Nephron progenitor cell (in vitro differentiated cells): ENCODE data around the gene OR5K3.
A peak's percentile ranks its signal among the peaks of the same experiment; 100 is the strongest.

Experiments
- DNase-seq: peaks from one replicate; pipeline ENCODE4 v3.0.0; 2021
- H3K27ac Mint-ChIP-seq: 2 replicates; pipeline ENCODE4 v1.8.0; 2021; ENCODE audit warnings: mild to moderate bottlenecking, moderate library complexity, mixed read lengths
- H3K27me3 Mint-ChIP-seq: 2 replicates; pipeline ENCODE4 v1.8.0; 2021; ENCODE audit warnings: mild to moderate bottlenecking, low read depth, mixed read lengths; ENCODE audit not compliant: poor library complexity
- H3K36me3 Mint-ChIP-seq: 2 replicates; pipeline ENCODE4 v1.8.0; 2021; ENCODE audit warnings: low read depth, mixed read lengths
- H3K4me1 Mint-ChIP-seq: 2 replicates; pipeline ENCODE4 v1.8.0; 2021; ENCODE audit warnings: mixed read lengths
- H3K4me3 Mint-ChIP-seq: 2 replicates; pipeline ENCODE4 v1.8.0; 2021; ENCODE audit warnings: mild to moderate bottlenecking, moderate library complexity, mixed read lengths
- H3K9me3 Mint-ChIP-seq: 2 replicates; pipeline ENCODE4 v1.8.0; 2021; ENCODE audit warnings: mild to moderate bottlenecking, moderate library complexity, mixed read lengths
- CTCF ChIP-seq: fragments of 200-600 bp; sonication (generic); IDR thresholded peaks from 2 replicates; pipeline ENCODE4 v1.5.0; 2021; ENCODE audit warnings: antibody characterized with exemption

Gene OR5K3

GRCh38 chr3:98390366-98390765, at the start of gene OR5K3:
Gene OR5K3, plus strand, starts transcription at chr3:98390666. Its CDS starts 0 bp downstream, at chr3:98390666.
- TF ChIP-seq CTCF = no peak
- Mint-ChIP-seq H3K4me1 (no peaks in the 10 kb centered on the region), H3K4me3 (no peak within 1 kb of the TSS), H3K36me3 (no peaks in the 10 kb centered on the region), H3K9me3 (no peaks in the 10 kb centered on the region), H3K27ac (no peak within 1 kb of the TSS), H3K27me3 (peaks cover 3% of the 10 kb centered on the region)
- no peak for DNase-seq

GRCh38 chr3:98341758-98342157, 48.7 kb upstream of the OR5K3 start:
- Mint-ChIP-seq H3K27ac (no peak overlapping the region), H3K4me3 (no peak overlapping the region), H3K9me3 (no peaks in the 10 kb centered on the region), H3K27me3 (no peaks in the 10 kb centered on the region), H3K4me1 (no peaks in the 10 kb centered on the region), H3K36me3 (no peaks in the 10 kb centered on the region)
- no peak for TF ChIP-seq CTCF
- no peak for DNase-seq

GRCh38 chr3:98343647-98344507, 46.6 kb upstream of the OR5K3 start:
- Mint-ChIP-seq H3K36me3 (no peaks in the 10 kb centered on the region), H3K27ac (no peak overlapping the region), H3K9me3 (no peaks in the 10 kb centered on the region), H3K27me3 (no peaks in the 10 kb centered on the region), H3K4me3 (no peak overlapping the region), H3K4me1 (no peaks in the 10 kb centered on the region)
- DNase-seq = peak; percentile 53
- TF ChIP-seq CTCF = peak; percentile 75

GRCh38 chr3:98350082-98350481, 40.4 kb upstream of the OR5K3 start:
- Mint-ChIP-seq H3K27ac (no peak overlapping the region), H3K36me3 (no peaks in the 10 kb centered on the region), H3K4me3 (no peak overlapping the region), H3K4me1 (no peaks in the 10 kb centered on the region), H3K9me3 (no peaks in the 10 kb centered on the region), H3K27me3 (no peaks in the 10 kb centered on the region)
- TF ChIP-seq CTCF = no peak
- no peak for DNase-seq

- H3K27ac Mint-ChIP-seq = no peak within 1 kb of the TSS
- H3K27me3 Mint-ChIP-seq = no peaks in the 10 kb centered on the region
- no peak for TF ChIP-seq CTCF
- H3K9me3 Mint-ChIP-seq = peaks cover 7% of the 10 kb centered on the region
- H3K4me3 Mint-ChIP-seq = no peak within 1 kb of the TSS
- H3K4me1 Mint-ChIP-seq = no peaks in the 10 kb centered on the region
- no peak for DNase-seq
- no peaks in the 10 kb centered on the region for H3K36me3 Mint-ChIP-seq
Measured at GRCh38 chr3:98353554-98353953, 36.9 kb upstream of the OR5K3 start, which contains the start of gene OR5K4. Gene OR5K4, plus strand, starts transcription at chr3:98353854. Its CDS starts 0 bp downstream, at chr3:98353854.

GRCh38 chr3:98359250-98359649, 31.2 kb upstream of the OR5K3 start:
- no peak for TF ChIP-seq CTCF
- no peak for DNase-seq
- H3K27ac Mint-ChIP-seq = no peak overlapping the region
- no peaks in the 10 kb centered on the region for H3K27me3 Mint-ChIP-seq
- H3K36me3 Mint-ChIP-seq = no peaks in the 10 kb centered on the region
- H3K4me1 Mint-ChIP-seq = no peaks in the 10 kb centered on the region
- peaks cover 33% of the 10 kb centered on the region for H3K9me3 Mint-ChIP-seq
- no peak overlapping the region for H3K4me3 Mint-ChIP-seq
